Measurements from ENCODE around the gene SH3RF1. TPM values are rescaled to one million over a fixed set of nuclear protein-coding genes. Genes with fewer than 3 reads are reported as not detected.

Gene SH3RF1
- total RNA-seq, 1 experiment from 2014 or later = 5.8 TPM

DNA sequence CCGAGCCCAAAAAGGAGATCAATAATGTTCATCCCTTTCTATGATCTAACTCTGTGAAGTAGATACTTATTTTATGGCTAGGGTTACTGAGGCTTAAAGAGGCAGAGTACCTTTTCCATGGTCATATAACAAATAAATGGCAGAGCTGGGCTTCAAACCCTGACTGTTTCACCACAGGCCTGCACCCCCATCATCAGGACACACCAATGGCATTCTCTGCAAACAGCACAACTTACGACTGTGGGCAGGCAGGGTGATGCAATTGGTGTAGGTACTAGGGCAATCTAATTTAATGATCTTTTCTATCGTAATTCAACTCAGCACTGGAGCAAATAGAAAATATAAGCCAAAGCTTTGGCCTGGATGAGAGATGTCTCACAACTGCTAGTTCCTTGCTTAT lies 141.9 kb downstream of the SH3RF1 start:
- Histone ChIP-seq H3K4me3 (no peak overlapping the region), H3K4me1 (no peaks in the 10 kb centered on the region), H3K27me3 (no peaks in the 10 kb centered on the region), H3K27ac (no peak overlapping the region), H3K9me3 (replicated peaks) (no peaks in the 10 kb centered on the region), H3K36me3 (no peaks in the 10 kb centered on the region; the same call in 1 of the 2 replicates)
- no peak for DNase-seq

DNA sequence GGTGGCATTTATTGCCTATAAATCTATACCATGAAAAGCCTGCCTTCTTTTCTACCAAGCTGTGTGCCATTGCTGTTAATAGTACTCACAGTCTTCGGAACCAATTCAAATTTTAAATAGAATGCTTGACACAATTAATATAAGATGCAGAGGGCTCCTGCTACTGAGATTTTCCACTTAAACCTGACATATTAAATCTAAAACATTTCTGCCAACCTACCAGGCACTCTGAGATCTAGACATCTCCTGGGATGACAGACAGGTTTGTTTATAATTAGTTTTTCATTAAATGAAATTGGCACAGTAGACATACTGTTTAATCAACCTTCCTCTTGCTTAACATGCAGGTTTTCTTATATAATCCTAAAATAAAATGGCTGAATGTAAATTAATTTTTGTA lies 143.4 kb downstream of the SH3RF1 start:
- no peaks in the 10 kb centered on the region; the same call in 1 of the 2 replicates for H3K36me3 ChIP-seq
- no peaks in the 10 kb centered on the region for H3K9me3 ChIP-seq (replicated peaks)
- DNase-seq = no peak
- H3K4me1 ChIP-seq = no peaks in the 10 kb centered on the region
- H3K27me3 ChIP-seq = no peaks in the 10 kb centered on the region
- no peak overlapping the region for H3K27ac ChIP-seq
- no peak overlapping the region for H3K4me3 ChIP-seq

DNA sequence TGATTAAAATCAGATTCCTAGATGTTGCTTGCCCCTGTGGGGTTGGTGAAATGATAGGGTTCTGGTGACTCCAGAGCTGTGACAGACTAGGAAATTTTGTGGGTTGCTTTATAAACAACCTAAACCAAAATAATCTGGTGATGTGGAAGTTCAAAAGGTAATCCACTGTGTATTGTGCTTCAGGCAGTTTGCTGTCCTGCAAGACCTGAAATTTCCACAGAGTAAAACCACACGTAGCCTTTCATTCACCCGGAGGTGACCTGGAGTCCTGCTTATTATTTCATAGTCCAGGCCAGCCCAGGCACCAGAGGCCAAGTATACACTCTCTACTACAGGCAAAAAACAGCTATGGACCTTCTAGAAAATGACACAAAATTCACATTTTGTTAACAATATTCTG lies 146.1 kb downstream of the SH3RF1 start:
- H3K27ac ChIP-seq = no peak overlapping the region
- no peaks in the 10 kb centered on the region for H3K4me1 ChIP-seq
- peaks cover 2% of the 10 kb centered on the region; the same call in 1 of the 2 replicates for H3K36me3 ChIP-seq
- H3K4me3 ChIP-seq = no peak overlapping the region
- no peaks in the 10 kb centered on the region for H3K27me3 ChIP-seq
- no peak for DNase-seq
- no peaks in the 10 kb centered on the region for H3K9me3 ChIP-seq (replicated peaks)

- Histone ChIP-seq H3K4me1 (no peaks in the 10 kb centered on the region), H3K4me3 (no peak overlapping the region), H3K27me3 (no peaks in the 10 kb centered on the region), H3K9me3 (replicated peaks) (no peaks in the 10 kb centered on the region), H3K27ac (no peak overlapping the region), H3K36me3 (peaks cover 2% of the 10 kb centered on the region; the same call in 1 of the 2 replicates)
- no peak for DNase-seq
Observed at GRCh38 chr4:169122422-169122821, 148.3 kb downstream of the SH3RF1 start.

- DNase-seq = no peak
- Histone ChIP-seq H3K27me3 (no peaks in the 10 kb centered on the region), H3K9me3 (replicated peaks) (no peaks in the 10 kb centered on the region), H3K4me3 (no peak overlapping the region), H3K4me1 (no peaks in the 10 kb centered on the region), H3K27ac (no peak overlapping the region), H3K36me3 (peaks cover 2% of the 10 kb centered on the region; the same call in 1 of the 2 replicates)
Observed at GRCh38 chr4:169121861-169122382, 148.8 kb downstream of the SH3RF1 start.

DNA sequence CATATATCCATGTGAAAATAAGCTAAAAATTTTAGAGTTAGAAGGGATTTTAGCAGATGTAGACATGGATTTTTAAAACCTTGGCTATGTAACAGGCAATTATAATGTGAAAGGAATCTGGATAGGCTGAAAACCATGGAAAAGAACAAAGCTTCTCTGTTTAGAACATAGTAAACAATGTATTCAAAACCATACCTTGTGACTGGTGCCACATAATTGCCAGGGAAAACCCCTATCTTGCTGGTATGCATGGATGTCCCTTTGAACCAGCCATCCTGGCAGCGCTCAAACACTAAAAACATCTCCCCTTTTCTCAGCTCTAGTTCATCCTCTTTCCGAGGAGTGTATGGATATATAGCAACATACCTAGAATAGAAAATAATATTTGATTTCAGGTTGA lies 150.1 kb downstream of the SH3RF1 start:
- H3K4me1 ChIP-seq = no peaks in the 10 kb centered on the region
- H3K27ac ChIP-seq = no peak overlapping the region
- H3K36me3 ChIP-seq = peaks cover 2% of the 10 kb centered on the region; the same call in 1 of the 2 replicates
- H3K27me3 ChIP-seq = no peaks in the 10 kb centered on the region
- no peak overlapping the region for H3K4me3 ChIP-seq
- no peaks in the 10 kb centered on the region for H3K9me3 ChIP-seq (replicated peaks)
- DNase-seq = no peak

- Histone ChIP-seq H3K9me3 (replicated peaks) (no peaks in the 10 kb centered on the region), H3K27me3 (no peaks in the 10 kb centered on the region), H3K27ac (no peak overlapping the region), H3K36me3 (peaks cover 2% of the 10 kb centered on the region; the same call in 1 of the 2 replicates), H3K4me1 (no peaks in the 10 kb centered on the region), H3K4me3 (no peak overlapping the region)
- no peak for DNase-seq
Observed at GRCh38 chr4:169119536-169119935, 151.2 kb downstream of the SH3RF1 start.

- no peaks in the 10 kb centered on the region for H3K9me3 ChIP-seq (replicated peaks)
- no peak for DNase-seq
- H3K27ac ChIP-seq = no peak overlapping the region
- H3K4me1 ChIP-seq = no peaks in the 10 kb centered on the region
- peaks cover 2% of the 10 kb centered on the region; the same call in 1 of the 2 replicates for H3K36me3 ChIP-seq
- H3K4me3 ChIP-seq = no peak overlapping the region
- H3K27me3 ChIP-seq = no peaks in the 10 kb centered on the region
Observed at GRCh38 chr4:169117591-169118081, 153.1 kb downstream of the SH3RF1 start.

- Histone ChIP-seq H3K4me3 (no peak overlapping the region), H3K9me3 (replicated peaks) (no peaks in the 10 kb centered on the region), H3K36me3 (peaks cover 2% of the 10 kb centered on the region; the same call in 1 of the 2 replicates), H3K27me3 (no peaks in the 10 kb centered on the region), H3K27ac (no peak overlapping the region), H3K4me1 (no peaks in the 10 kb centered on the region)
- no peak for DNase-seq
Observed at GRCh38 chr4:169116270-169116901, 154.4 kb downstream of the SH3RF1 start.

- Histone ChIP-seq H3K4me3 (no peak overlapping the region), H3K9me3 (replicated peaks) (no peaks in the 10 kb centered on the region), H3K27ac (no peak overlapping the region), H3K27me3 (no peaks in the 10 kb centered on the region), H3K36me3 (peaks cover 2% of the 10 kb centered on the region; the same call in 1 of the 2 replicates), H3K4me1 (no peaks in the 10 kb centered on the region)
- no peak for DNase-seq
Observed at GRCh38 chr4:169115897-169116254, 154.9 kb downstream of the SH3RF1 start.

DNA sequence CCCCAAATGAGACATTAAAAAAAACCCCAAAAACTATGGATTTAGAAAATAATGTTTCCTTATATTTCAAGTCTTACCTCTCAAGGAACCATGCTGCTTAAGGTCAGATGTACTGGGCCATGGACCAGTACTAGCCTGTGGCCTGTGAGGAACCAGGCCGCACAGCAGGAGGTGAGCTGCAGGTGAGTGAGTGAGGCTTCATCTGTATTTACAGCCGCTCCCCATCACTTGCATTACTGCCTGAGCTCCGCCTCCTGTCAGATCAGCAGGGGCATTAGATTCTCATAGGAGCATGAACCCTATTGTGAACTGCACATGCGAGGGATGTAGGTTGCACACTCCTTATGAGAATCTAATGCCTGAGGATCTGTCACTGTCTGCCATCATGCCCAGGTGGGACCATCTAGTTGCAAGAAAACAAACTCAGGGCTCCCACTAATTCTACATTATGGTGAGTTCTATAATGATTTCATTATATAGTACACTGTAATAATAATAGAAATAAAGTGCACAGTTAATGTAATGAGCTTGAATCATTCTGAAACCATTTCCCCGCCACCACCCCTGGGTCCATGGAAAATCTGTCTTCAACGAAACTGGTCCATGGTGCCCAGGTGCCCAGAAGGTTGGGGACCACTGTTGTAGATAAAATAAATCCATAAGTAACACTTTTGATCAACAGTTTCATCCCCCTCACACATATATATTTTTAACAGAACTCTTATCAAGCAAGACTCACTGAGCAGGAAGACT lies 155.4 kb downstream of the SH3RF1 start:
- Histone ChIP-seq H3K9me3 (replicated peaks) (no peaks in the 10 kb centered on the region), H3K27me3 (no peaks in the 10 kb centered on the region), H3K4me1 (no peaks in the 10 kb centered on the region), H3K27ac (no peak overlapping the region), H3K4me3 (no peak overlapping the region), H3K36me3 (no peaks in the 10 kb centered on the region)
- DNase-seq = no peak

GRCh38 chr4:169114341-169114974 lies 156.3 kb downstream of the SH3RF1 start:
- Histone ChIP-seq H3K36me3 (no peaks in the 10 kb centered on the region), H3K4me3 (no peak overlapping the region), H3K4me1 (no peaks in the 10 kb centered on the region), H3K27me3 (no peaks in the 10 kb centered on the region), H3K9me3 (replicated peaks) (no peaks in the 10 kb centered on the region), H3K27ac (no peak overlapping the region)
- no peak for DNase-seq

DNA sequence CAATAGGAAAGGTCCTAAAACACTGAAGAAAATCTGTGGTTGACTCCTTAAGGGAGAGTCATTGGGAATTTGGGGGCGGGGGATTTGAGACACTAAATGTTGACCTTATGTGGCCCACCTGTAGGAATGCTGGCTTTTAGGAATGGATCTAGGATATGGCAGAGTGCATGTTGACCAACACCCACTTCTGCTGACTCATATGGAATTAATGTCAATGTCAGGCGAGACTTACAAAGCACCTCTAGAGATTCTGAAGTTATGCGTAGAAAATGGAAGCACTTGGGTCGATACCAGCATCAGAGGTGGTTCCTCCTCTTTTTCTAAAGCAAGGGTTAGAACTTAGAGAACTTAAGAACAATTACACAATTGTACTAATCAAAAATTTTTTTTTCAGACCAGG lies 160.1 kb downstream of the SH3RF1 start:
- Histone ChIP-seq H3K27me3 (no peaks in the 10 kb centered on the region), H3K27ac (no peak overlapping the region)

DNA sequence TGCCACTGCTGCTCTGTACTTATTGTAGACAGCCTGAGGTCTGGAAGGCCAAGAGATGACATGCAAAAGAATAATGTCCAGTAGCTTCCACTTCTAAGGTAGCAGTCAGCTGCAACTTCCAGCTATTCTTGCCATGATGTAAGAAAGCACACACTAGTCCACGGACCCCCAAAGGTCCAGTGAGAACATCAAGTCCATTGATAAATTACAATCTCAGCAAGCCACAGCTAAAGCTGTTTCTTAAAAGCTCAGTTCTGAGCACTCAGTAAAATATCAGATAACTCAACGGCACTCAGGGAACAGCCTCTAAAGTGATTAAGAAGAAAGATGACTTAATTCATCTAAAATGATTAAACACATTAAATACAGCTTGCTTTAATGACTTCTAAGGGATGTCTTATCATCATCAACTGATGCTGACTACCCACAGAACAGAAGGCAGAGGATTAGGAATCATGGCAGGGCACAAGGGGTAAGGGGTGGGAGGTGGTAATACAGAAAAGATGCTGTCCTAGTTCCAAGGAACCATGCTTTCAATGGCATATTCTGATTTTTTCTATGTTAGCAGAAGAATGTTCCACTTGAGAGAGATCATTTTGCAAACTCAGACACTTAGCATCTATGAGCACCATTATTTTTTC lies 161.6 kb downstream of the SH3RF1 start:
- DNase-seq = no peak
- Histone ChIP-seq H3K27me3 (no peaks in the 10 kb centered on the region), H3K27ac (no peak overlapping the region), H3K36me3 (no peaks in the 10 kb centered on the region), H3K4me1 (no peaks in the 10 kb centered on the region), H3K4me3 (no peak overlapping the region), H3K9me3 (replicated peaks) (no peaks in the 10 kb centered on the region)

More for the DNA sequence above, 160.1 kb downstream of the SH3RF1 start:
- no peak for DNase-seq
- no peaks in the 10 kb centered on the region for H3K4me1 ChIP-seq
- no peaks in the 10 kb centered on the region for H3K9me3 ChIP-seq (replicated peaks)
- no peak overlapping the region for H3K4me3 ChIP-seq
- no peaks in the 10 kb centered on the region for H3K36me3 ChIP-seq
